HEK293T (cell line): ENCODE measurements around the gene ADCY9.

Source experiments
- ARNT ChIP-seq: fragments of 450-650 bp; IDR thresholded peaks from 2 replicates; pipeline ENCODE4 v1.6.1; 2017; ENCODE audit warnings: mild to moderate bottlenecking
- BHLHE40 ChIP-seq: fragments of 450-650 bp; IDR thresholded peaks from 2 replicates; pipeline ENCODE4 v1.6.1; 2016; ENCODE audit warnings: mild to moderate bottlenecking, moderate library complexity, borderline replicate concordance
- FOXA1 ChIP-seq: fragments of 450-650 bp; IDR thresholded peaks from 2 replicates; pipeline ENCODE4 v1.6.1; 2016; ENCODE audit warnings: mild to moderate bottlenecking
- FOXM1 ChIP-seq: fragments of 450-650 bp; IDR thresholded peaks from 2 replicates; pipeline ENCODE4 v1.6.1; 2017; ENCODE audit warnings: mild to moderate bottlenecking, borderline replicate concordance
- L3MBTL2 ChIP-seq: fragments of 450-650 bp; conservative IDR thresholded peaks from 2 replicates; pipeline ENCODE4 v1.6.1; 2016; ENCODE audit warnings: mild to moderate bottlenecking
- LEF1 ChIP-seq: fragments of 450-650 bp; IDR thresholded peaks from 2 replicates; pipeline ENCODE4 v1.6.1; 2017; ENCODE audit warnings: mild to moderate bottlenecking, borderline replicate concordance
- NFRKB ChIP-seq: fragments of 450-650 bp; IDR thresholded peaks from 2 replicates; pipeline ENCODE4 v1.6.1; 2016; ENCODE audit warnings: mild to moderate bottlenecking, moderate library complexity
- SP1 ChIP-seq: fragments of 450-650 bp; IDR thresholded peaks from 2 replicates; pipeline ENCODE4 v1.6.1; 2017
- TARDBP ChIP-seq: fragments of 450-650 bp; IDR thresholded peaks from 2 replicates; pipeline ENCODE4 v1.6.1; 2016

DNA sequence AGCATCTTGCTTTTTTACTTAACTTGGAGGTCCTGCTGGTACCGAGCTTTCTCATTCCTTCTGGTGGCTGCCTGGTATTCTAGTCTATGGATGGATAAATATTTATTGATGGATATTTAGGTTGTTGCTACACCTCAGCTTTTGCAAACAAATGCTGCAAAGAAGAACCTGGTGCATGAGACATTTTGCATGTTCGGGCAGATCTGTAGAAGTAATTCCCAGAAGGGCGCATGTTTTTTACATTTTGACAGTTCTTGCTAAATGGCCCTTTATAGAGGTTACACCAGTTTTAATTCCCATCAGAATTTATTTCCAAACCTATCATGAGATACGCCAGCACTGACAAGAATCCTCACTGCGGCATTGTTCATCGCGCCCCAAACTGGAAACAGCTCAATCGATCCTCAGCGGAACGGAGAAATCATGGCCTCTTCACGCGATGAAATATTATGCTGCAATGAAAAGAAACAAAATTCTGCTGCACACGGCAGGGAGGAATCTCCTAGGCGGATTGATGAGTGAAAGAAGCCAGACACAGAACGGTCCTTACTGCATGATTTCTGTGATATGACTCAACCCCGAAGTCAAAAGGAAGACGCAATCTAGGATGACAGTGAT is 167.8 kb downstream of the ADCY9 start:
- TF ChIP-seq ARNT, result no peak
- TF ChIP-seq BHLHE40, result no peak
- TF ChIP-seq FOXM1, result no peak
- TF ChIP-seq SP1, result no peak
- TF ChIP-seq NFRKB, result no peak
- TF ChIP-seq LEF1, result no peak
- TF ChIP-seq FOXA1, result no peak
- TF ChIP-seq TARDBP, result no peak
- TF ChIP-seq L3MBTL2, result no peak
